Sigmoid colon (tissue), 7 donors: ENCODE data around the gene PLIN4. TPM values are rescaled to one million over a fixed set of nuclear protein-coding genes. Genes with fewer than 3 reads are reported as not detected.

Experiments used
- DNase-seq: peaks from one replicate; pipeline ENCODE4 v3.0.0-alpha.2; 2019
- H3K27ac ChIP-seq, 4 donors: fragments of 200-600 bp; sonication (generic); one replicate each; pipeline ENCODE4 v1.5.1; 2016 to 2019; ENCODE audit warnings: mild to moderate bottlenecking in 1 of 4
- H3K27me3 ChIP-seq, 3 donors: fragments of 200-600 bp; sonication (generic); one replicate each; pipeline ENCODE4 v1.5.1; 2019; ENCODE audit warnings: mild to moderate bottlenecking in 1 of 3
- H3K36me3 ChIP-seq, 4 donors: fragments of 200-600 bp; sonication (generic); one replicate each; pipeline ENCODE4 v1.5.1; 2016 to 2019
- H3K4me1 ChIP-seq, 4 donors: fragments of 200-600 bp; sonication (generic); one replicate each; pipeline ENCODE4 v1.5.1; 2017 to 2019
- H3K4me3 ChIP-seq, 4 donors: fragments of 200-600 bp; sonication (generic); one replicate each; pipeline ENCODE4 v1.5.1; 2017 to 2019; ENCODE audit warnings: mild to moderate bottlenecking in 2 of 4, moderate library complexity in 1 of 4
- H3K9me3 ChIP-seq, 4 donors: fragments of 200-600 bp in 3 of 4; sonication (generic) in 3 of 4; one replicate each; pipeline versions ENCODE4 v1.5.1 to v1.6.1; 2013 to 2019
- CTCF ChIP-seq, 4 experiments: fragments of 450-650 bp in 3 of 4; fragments of 200-600 bp in 1 of 4; IDR thresholded peaks; one replicate each; pipeline ENCODE4 v1.5.1; 2016 to 2019; ENCODE audit warnings: antibody characterized with exemption in 4 of 4, mild to moderate bottlenecking in 3 of 4, moderate library complexity in 2 of 4
- EP300 ChIP-seq, 4 donors: sonication (generic); formaldehyde crosslinking; IDR thresholded peaks; one replicate each; pipeline ENCODE4 v1.6.1; 2017; ENCODE audit warnings: antibody characterized with exemption in 4 of 4
- POLR2A ChIP-seq, 2 donors: fragments of 450-650 bp; IDR thresholded peaks; one replicate each; pipeline ENCODE4 v1.6.1; 2016; ENCODE audit warnings: antibody characterized with exemption in 2 of 2, mild to moderate bottlenecking in 2 of 2, moderate library complexity in 2 of 2
- POLR2AphosphoS5 ChIP-seq, 4 donors: sonication (generic); formaldehyde crosslinking; IDR thresholded peaks; one replicate each; pipeline ENCODE4 v1.6.1; 2017; ENCODE audit warnings: antibody characterized with exemption in 4 of 4
- WGBS, 2 donors: extraction: QIAGEN DNeasy Blood & Tissue Kit; methylation state at CpG; one replicate each; pipeline ENCODE4 v1.1.7; 2013; 5-methylcytosine and 5-hydroxymethylcytosine counted together
- intact Hi-C: fragments of 100-400 bp; cut with DNase I; formaldehyde crosslinking; loops from one replicate; pipeline ENCODE4 v1.15.1; 2023
- polyA plus RNA-seq, 3 donors: library from polyadenylated mRNA; stranded (reverse); fragments of 200-250 nt; gene quantifications; one replicate each; pipeline ENCODE4 v1.2.3, GENCODE V29; 2013
- total RNA-seq, 4 donors: library from RNA; depleted of rRNA; stranded (reverse); fragments of >200 nt; gene quantifications; one replicate each; pipeline ENCODE4 v1.1.0, GENCODE V29; 2016
- donor health status: healthy with polysubstance abuse.
- donor health status: Bipolar disorder and iron deficiency.
- donor health status: healthy.

The PLIN4 gene
- total and polyA plus RNA-seq, 7 donors = 0.69 to 71.7 (median 41.3) TPM

GRCh38 chr19:4541114-4541805, 23.0 kb upstream of the PLIN4 start:
- no peak for DNase-seq
- Histone ChIP-seq H3K36me3 (no peaks in the 10 kb centered on the region), H3K27ac (peak overlapping the region in 1 of 4 donors; percentile 25), H3K27me3 (peaks cover 0 to 4% (median 3%) of the 10 kb centered on the region in 3 donors), H3K4me3 (no peak overlapping the region), H3K9me3 (peaks cover 0 to 6% (median 2%) of the 10 kb centered on the region in 4 donors), H3K4me1 (no peaks in the 10 kb centered on the region)
- 83 to 86% methylated on average over 12 of the region's 12 CpGs for WGBS, 2 donors
- intact Hi-C loops = no loop called here
- TF ChIP-seq POLR2AphosphoS5 (IDR thresholded peaks at IDR 0.05) (no peak), EP300 (IDR thresholded peaks at IDR 0.05) (no peak), CTCF (IDR thresholded peaks at IDR 0.05) (no peak), POLR2A (IDR thresholded peaks at IDR 0.05) (no peak)

GRCh38 chr19:4539693-4540581, 21.7 kb upstream of the PLIN4 start, which contains the start of gene LRG1:
TSS of gene LRG1 (minus strand) at chr19:4540036. CDS start at chr19:4540013, 23 bp downstream.
- Histone ChIP-seq H3K36me3 (no peaks in the 10 kb centered on the region), H3K4me1 (peaks cover 0 to 9% (median 7%) of the 10 kb centered on the region in 4 donors), H3K27ac (peak within 1 kb of the TSS in 1 of 4 donors; percentile 46), H3K27me3 (peaks cover 0 to 11% (median 4%) of the 10 kb centered on the region in 3 donors), H3K9me3 (peaks cover 0 to 6% (median 2%) of the 10 kb centered on the region in 4 donors), H3K4me3 (no peak within 1 kb of the TSS)
- intact Hi-C loops = no loop called here
- TF ChIP-seq POLR2A (IDR thresholded peaks at IDR 0.05) (peak in 1 of 2 donors; percentile 40), EP300 (IDR thresholded peaks at IDR 0.05) (peak in 1 of 4 donors; percentile 45), POLR2AphosphoS5 (IDR thresholded peaks at IDR 0.05) (peak in 2 of 4 donors; percentile 7 to 45), CTCF (IDR thresholded peaks at IDR 0.05) (no peak)
- WGBS, 2 donors = 40 to 52% methylated on average over 14 of the region's 14 CpGs
- DNase-seq = no peak

GRCh38 chr19:4539169-4539692, 20.9 kb upstream of the PLIN4 start:
- Histone ChIP-seq H3K9me3 (peaks cover 0 to 6% (median 2%) of the 10 kb centered on the region in 4 donors), H3K36me3 (no peaks in the 10 kb centered on the region), H3K27me3 (peaks cover 0 to 13% (median 4%) of the 10 kb centered on the region in 3 donors), H3K4me1 (peaks cover 0 to 13% (median 11%) of the 10 kb centered on the region in 4 donors), H3K4me3 (no peak overlapping the region), H3K27ac (peak overlapping the region in 1 of 4 donors; percentile 3)
- DNase-seq = no peak
- intact Hi-C loops = no loop called here
- 83 to 91% methylated on average over 3 of the region's 3 CpGs for WGBS, 2 donors
- no peak for TF ChIP-seq POLR2AphosphoS5 (IDR thresholded peaks at IDR 0.05)
- no peak for TF ChIP-seq POLR2A (IDR thresholded peaks at IDR 0.05)

- no peaks in the 10 kb centered on the region for H3K36me3 ChIP-seq
- peaks cover 0 to 13% (median 4%) of the 10 kb centered on the region in 3 donors for H3K27me3 ChIP-seq
- no peak for TF ChIP-seq EP300 (IDR thresholded peaks at IDR 0.05)
- TF ChIP-seq POLR2AphosphoS5 (IDR thresholded peaks at IDR 0.05) = no peak
- TF ChIP-seq CTCF (IDR thresholded peaks at IDR 0.05) = no peak
- TF ChIP-seq POLR2A (IDR thresholded peaks at IDR 0.05) = no peak
- H3K4me3 ChIP-seq = no peak overlapping the region
- peaks cover 0 to 6% (median 2%) of the 10 kb centered on the region in 4 donors for H3K9me3 ChIP-seq
- H3K27ac ChIP-seq = no peak overlapping the region
- WGBS, 2 donors = 96% methylated on average over 13 of the region's 13 CpGs
- intact Hi-C loops = no loop called here
- H3K4me1 ChIP-seq = peaks cover 0 to 13% (median 11%) of the 10 kb centered on the region in 4 donors
- DNase-seq = no peak
These were observed 20.3 kb upstream of the PLIN4 start for GRCh38 chr19:4538601-4538954.
